ENCODE data around the gene ADPRS.

Gene ADPRS

GRCh38 chr1:36062315-36062714, 26.4 kb upstream of the ADPRS start:
- TF ChIP-seq CTCF (IDR thresholded peaks at IDR 0.05; ENCODE audit: low read depth, low read length): no peak
- DNase-seq: no peak
- Histone ChIP-seq H3K27ac (no peak overlapping the region), H3K27me3 (ENCODE audit: insufficient read depth, low read depth, severe bottlenecking) (no peaks in the 10 kb centered on the region), H3K36me3 (no peaks in the 10 kb centered on the region), H3K4me3 (ENCODE audit: low read depth, low read length) (no peak overlapping the region), H3K9me3 (ENCODE audit: severe bottlenecking) (no peaks in the 10 kb centered on the region)

DNA sequence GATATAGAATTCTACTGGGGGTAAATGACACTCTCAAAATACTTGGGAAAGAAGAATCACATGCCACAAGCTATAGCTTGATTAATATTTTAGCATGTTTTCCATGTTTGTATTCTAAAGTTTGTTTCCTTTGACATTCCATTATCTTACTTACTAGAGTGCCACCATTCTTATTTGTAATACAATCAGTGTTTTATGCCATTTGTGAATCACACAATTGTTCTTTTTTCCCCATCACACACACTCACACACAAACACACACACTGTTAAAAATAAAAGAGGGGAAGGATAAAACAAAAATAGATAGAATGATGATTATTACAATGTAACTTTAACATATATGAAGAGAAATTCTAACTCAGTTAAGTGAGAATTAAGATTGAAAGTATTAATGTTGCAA, 20.8 kb upstream of the ADPRS start:
- no peaks in the 10 kb centered on the region for H3K9me3 ChIP-seq (ENCODE audit: severe bottlenecking)
- H3K36me3 ChIP-seq: no peaks in the 10 kb centered on the region
- H3K27ac ChIP-seq: no peak overlapping the region
- no peak overlapping the region for H3K4me3 ChIP-seq (ENCODE audit: low read depth, low read length)
- TF ChIP-seq CTCF (IDR thresholded peaks at IDR 0.05; ENCODE audit: low read depth, low read length): no peak
- no peaks in the 10 kb centered on the region for H3K27me3 ChIP-seq (ENCODE audit: insufficient read depth, low read depth, severe bottlenecking)
- DNase-seq: no peak

GRCh38 chr1:36068866-36069265, 19.8 kb upstream of the ADPRS start:
- no peak for DNase-seq
- Histone ChIP-seq H3K36me3 (no peaks in the 10 kb centered on the region), H3K27me3 (ENCODE audit: insufficient read depth, low read depth, severe bottlenecking) (no peaks in the 10 kb centered on the region), H3K27ac (no peak overlapping the region), H3K4me3 (ENCODE audit: low read depth, low read length) (no peak overlapping the region), H3K9me3 (ENCODE audit: severe bottlenecking) (no peaks in the 10 kb centered on the region)
- no peak for TF ChIP-seq CTCF (IDR thresholded peaks at IDR 0.05; ENCODE audit: low read depth, low read length)

DNA sequence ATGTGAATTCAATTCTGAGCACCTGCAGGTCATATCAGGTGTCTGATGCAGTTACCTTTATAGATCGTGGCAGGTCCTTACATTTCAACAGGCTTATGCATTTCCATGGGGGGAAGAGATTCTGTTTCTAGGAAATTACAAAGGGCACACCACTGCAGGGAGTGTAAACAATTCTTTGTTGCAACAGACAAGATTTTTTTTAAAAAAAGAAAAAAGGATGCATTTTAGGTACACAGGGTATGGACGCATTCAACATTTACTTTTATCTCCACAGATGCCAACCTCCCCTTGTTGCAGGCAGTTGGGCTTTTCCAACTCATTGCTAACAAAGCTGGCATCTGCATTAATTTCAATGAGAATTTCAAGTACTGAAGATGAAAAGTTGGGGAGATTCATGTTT, 18.3 kb upstream of the ADPRS start:
- Histone ChIP-seq H3K27ac (no peak overlapping the region), H3K4me3 (ENCODE audit: low read depth, low read length) (no peak overlapping the region), H3K27me3 (ENCODE audit: insufficient read depth, low read depth, severe bottlenecking) (no peaks in the 10 kb centered on the region), H3K9me3 (ENCODE audit: severe bottlenecking) (no peaks in the 10 kb centered on the region), H3K36me3 (no peaks in the 10 kb centered on the region)
- no peak for TF ChIP-seq CTCF (IDR thresholded peaks at IDR 0.05; ENCODE audit: low read depth, low read length)
- DNase-seq: no peak

DNA sequence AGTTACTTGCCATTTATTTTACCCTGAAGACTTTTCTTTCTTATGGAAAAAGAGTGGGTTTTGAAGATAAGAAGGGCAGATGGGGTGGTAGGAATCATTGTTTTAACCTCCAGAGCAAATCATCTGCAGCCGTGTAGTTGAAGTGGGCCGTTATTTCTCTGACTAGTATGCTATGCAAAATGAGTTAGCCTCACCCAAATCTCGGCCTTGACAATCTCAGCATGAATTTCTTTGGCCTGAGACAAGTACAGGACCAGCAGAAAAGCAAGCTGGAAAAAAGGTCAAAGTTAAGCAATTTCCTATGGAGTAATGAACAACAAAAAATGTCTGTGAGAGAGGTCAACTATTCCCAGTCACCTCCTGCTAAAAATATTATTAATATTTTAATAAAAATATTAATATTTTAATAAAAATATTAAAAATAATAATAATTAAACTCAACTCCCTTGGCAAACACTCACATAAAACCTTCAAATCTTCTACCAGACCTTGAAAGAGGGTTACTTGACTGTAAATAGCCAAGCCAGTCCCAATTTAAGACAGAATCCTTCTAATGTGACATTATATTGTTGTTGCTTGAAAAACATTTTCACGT, 11.6 kb upstream of the ADPRS start:
- H3K27ac ChIP-seq: no peak overlapping the region
- TF ChIP-seq CTCF (IDR thresholded peaks at IDR 0.05; ENCODE audit: low read depth, low read length): no peak

GRCh38 chr1:36080236-36080635, 8.5 kb upstream of the ADPRS start:
- Histone ChIP-seq H3K27me3 (ENCODE audit: insufficient read depth, low read depth, severe bottlenecking) (no peaks in the 10 kb centered on the region), H3K27ac (no peak overlapping the region), H3K9me3 (ENCODE audit: severe bottlenecking) (no peaks in the 10 kb centered on the region), H3K36me3 (no peaks in the 10 kb centered on the region), H3K4me3 (ENCODE audit: low read depth, low read length) (no peak overlapping the region)
- DNase-seq: no peak
- TF ChIP-seq CTCF (IDR thresholded peaks at IDR 0.05; ENCODE audit: low read depth, low read length): no peak

More for the DNA sequence above, 11.6 kb upstream of the ADPRS start:
- H3K36me3 ChIP-seq: no peaks in the 10 kb centered on the region
- DNase-seq: no peak
- no peaks in the 10 kb centered on the region for H3K27me3 ChIP-seq (ENCODE audit: insufficient read depth, low read depth, severe bottlenecking)
- no peaks in the 10 kb centered on the region for H3K9me3 ChIP-seq (ENCODE audit: severe bottlenecking)
- no peak overlapping the region for H3K4me3 ChIP-seq (ENCODE audit: low read depth, low read length)
